Measurements from ENCODE around the gene STK32B.
A peak's percentile ranks its signal among the peaks of the same experiment; 100 is the strongest.

The STK32B gene

DNA sequence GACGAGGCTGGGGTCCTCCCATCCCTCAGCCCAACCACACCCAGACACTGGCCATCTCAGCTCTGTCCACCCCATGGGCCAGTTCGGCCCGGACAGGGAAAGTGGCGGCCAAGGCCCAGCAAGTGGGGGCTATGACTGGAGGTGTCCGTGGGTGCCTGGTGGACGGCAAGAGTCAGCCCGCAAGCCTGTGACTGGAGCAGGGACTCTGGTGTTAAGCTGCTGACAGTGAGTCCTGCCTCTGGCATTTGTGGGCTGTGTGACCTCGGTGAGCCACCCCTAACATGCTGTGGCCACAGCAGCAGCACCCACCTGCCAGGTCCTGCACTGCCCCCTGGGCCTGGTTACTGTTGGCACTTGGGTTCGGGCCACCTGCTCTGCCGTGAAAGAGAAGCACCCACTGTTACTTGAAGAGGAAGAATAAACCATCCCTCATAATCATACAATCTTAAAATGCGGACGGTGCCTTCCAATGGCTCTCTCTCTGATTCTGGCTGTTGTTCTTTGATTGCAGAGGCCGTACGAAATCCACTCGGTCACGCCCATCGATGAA lies 405.1 kb downstream of the STK32B start:
- DNase-seq, result no peak

DNA sequence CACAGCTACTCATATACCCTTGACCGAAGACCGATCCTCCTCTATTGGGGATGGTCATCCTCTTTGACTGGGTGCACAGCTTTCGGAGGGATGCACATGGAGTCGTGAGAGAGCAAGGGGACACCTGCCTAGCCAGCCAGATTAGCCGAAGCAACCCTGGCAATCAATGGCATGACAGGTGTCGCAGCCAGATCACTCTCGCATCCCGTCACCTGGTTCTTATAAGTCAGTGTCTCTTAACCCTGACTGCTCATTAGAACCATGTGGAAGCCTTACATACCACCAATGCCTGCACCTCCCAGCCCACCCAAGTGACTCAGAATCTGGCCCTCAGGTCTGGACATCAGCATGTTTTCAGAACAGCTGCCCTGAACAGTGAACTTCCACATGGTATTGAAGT lies 407.4 kb downstream of the STK32B start:
- DNase-seq, result no peak

DNA sequence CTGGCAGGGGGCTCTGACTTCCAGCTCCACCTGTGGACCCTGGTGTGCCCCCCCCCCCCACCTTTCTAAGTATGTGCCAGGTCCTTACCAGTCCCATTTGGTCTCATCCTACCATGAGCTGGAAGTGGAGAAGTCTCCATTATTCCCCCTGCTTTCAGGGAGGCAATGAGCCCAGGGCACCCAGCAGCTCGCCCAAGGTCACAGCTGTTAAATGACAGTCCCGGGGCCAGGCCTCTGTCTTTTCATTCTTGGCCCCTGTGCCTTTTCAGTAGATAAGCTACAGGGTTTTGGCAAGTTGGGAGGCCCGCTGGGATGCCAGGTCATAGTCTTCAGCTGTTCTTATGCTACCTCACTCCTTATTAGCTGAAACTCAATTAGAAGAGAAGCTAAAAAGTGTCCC lies 408.0 kb downstream of the STK32B start:
- DNase-seq, result no peak

DNA sequence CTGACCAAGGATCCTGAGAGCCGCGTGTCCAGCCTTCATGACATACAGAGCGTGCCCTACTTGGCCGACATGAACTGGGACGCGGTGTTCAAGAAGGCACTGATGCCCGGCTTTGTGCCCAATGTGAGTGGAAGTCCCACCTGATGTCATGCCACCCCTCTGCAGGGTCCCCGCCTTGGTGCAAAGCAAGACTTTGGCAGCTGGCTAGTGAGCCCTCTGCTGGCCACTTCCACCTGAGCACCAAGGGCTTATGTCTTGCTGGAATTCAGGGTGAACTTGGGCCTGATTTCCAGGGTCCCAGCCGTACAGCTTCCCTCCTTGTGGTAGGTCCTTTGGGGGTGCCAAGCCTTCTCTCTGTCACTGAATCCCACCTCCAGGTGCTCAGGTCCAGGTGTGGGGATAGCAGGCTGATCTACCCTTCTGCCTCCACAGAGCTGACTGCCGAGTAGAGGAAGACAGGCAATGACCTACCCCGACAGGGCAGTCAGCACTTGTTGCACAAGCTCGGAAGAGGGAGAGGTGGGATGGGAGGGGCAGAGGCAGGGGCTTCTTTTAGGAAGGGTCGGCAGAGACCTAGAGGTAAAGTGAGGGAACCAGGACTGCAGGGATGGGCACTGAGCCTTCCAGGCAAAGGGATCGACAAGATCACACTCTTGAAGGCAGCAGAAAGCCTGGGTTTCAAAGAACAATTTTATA lies 409.0 kb downstream of the STK32B start:
- DNase-seq, result peak in 1 of 2 donors; percentile 7

DNA sequence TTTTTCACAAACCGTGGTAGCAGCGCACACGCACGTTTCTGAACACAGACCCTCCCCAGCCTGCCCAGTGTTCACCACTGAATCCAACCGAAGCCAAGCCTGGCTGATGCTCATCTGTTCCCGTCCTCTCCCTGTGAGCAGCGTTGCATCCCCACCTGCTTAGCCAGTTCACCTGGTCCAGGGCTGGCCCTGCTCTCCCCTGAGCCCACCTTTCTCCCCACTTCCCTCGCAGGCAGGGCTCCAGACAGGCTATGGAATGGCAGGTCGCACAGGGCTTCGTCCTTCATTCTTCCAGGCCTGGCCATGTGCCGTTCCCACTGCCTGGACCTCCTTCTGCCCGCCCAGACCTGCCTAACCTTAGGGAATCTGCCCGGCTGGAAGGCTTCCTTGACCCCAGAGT lies 410.2 kb downstream of the STK32B start:
- DNase-seq, result no peak

DNA sequence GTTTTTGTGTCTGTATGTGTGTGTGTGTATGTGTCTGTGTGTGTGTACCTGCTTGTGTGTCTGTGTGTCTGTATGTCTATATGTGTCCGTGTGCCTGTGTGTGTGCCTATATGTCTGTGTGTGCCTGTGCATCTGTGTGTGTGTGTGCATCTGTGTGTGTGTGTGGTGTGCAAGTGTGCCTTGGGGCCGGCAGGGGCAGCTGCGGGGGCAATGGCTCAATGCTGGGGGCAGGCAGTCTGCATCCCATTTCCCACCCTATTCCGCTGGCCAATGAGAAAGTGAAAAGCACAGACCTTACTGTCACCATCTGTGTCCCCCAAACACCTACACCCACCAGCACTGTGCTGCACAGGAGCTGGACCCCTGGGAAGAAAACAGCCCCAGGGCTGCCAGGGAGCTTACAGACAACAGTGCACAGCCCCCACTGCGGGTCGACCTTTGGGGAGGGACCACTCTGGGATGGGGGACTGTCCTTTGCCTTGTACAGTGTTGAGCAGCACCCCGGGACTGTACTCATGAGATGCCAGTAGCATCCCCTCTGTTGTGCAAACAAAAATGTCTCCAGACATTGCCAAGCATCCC lies 411.1 kb downstream of the STK32B start:
- no peak for DNase-seq

DNA sequence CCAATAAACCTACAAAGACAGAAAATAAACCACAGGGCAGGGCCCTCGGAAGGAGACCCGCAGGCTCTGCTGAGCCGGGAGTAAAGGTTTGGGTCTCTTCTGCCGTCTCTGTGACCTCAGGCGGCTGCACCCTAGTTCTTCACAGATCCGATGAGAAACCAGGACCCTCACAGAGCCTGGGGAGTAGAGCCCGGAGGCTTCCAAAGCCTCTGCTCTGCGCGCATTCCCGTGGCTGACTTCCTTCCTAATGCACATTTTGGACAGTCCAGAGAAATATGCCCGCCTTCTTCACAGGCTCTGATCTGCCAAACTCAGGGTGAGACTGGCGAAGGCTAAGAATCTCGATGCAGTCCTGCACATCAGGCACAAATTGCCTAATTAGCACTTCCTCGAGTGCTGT lies 411.6 kb downstream of the STK32B start:
- no peak for DNase-seq

DNA sequence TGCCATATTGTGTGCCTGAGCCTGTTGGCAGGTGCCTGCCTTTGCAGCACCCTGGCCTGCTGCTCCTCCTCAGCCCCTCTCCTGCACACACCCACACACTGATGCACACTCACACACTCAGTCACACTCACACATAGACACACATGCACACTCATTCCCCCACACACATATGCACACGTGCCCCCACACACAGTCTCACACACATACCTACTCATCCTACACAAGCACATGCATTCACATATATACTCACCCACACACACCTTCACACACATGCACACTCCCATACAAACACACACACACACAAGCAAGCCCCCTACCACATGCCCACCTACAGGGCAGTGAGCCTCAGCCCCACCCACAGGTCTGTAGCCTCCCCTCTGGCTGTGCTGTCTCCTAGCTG lies 412.1 kb downstream of the STK32B start:
- DNase-seq, result no peak

DNA sequence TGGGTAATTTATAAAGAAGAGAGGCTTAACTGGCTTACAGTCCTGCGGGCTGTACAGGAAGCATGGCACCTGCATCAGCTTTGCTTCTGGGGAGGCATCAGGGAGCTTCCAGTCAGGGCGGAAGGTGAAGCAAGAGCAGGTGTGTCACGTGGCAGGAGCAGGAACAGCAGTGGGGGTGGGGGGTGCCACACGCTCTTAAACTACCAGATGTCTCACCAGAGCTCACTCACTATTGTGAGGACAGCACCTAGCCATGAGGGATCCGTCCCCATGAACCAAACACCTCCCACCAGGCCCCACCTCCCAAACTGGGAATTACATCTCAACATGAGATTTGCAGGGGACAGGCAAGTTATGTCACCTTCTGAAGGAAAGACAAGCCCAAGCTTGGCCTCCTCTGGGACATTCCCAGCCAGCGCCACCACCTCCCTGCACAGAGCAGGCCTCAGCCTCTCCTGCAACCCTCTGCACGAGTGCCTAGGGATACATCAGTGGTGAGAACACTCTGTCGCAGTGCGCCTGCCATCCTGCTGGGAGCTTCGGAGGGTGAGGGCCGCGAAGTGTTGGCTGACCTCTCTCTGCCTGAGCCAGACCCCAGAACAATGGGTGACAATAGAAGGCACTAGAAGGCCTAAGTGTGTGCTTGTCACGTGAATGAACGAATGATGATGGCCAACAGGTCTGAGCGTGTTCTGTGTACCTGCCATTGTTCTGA lies 412.8 kb downstream of the STK32B start:
- DNase-seq, result no peak

DNA sequence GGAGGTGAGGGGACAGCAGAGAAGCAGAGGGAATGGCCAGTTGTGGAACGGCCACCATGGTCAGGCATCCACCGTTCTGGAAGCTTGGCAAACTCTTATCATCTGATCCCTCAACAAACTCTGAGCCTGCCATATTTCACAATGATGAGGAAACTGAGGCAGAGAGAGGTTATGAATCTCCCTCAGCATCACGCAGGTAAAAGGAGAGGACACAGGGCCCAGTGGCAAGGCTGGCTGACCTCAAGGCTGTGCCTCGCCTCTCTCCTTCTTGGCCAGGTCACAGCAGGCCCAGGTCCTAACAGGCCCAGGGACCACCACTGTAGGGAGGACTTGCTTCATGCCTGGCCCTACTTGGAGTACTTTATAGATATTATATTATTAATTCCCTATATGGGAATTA lies 414.2 kb downstream of the STK32B start:
- no peak for DNase-seq

DNA sequence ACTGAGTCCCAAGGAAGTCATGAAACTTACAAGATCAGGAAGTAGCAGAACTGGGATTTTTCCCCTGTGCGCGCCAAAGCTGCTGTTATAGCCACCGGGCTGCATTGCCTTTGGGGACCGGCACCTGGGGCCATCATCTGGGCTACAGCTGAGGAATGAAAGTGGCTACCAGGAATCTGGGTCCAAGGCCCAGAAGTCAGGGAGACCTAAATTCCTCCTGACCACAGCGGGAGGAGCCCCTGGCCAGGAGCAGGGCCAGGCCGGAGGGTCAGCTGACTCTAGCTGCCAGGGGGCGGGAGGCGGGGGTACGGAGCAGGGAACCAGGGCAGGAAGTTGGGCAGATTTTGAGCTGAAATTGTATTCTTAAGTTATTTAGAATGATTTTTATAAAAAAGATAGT lies 414.7 kb downstream of the STK32B start:
- no peak for DNase-seq

DNA sequence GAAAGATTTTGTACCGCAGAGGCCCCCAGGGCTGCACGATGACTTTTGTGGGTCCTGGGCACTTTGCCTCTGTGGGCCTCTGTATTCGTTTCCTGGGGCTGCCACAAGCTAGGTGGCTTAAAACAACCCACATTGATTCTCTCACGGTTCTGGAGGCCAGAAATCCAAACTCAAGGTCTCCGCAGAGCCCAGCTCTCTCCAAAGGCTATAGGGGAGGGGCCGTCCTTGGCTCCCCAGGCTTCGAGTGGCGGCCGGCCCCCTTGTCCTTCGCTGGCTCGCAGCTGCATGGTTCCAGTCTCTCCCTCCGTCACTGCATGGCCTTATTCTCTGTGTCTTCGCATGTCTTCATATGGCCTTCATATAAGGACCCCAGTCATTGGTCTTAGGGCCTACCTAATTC lies 415.8 kb downstream of the STK32B start:
- no peak for DNase-seq

DNA sequence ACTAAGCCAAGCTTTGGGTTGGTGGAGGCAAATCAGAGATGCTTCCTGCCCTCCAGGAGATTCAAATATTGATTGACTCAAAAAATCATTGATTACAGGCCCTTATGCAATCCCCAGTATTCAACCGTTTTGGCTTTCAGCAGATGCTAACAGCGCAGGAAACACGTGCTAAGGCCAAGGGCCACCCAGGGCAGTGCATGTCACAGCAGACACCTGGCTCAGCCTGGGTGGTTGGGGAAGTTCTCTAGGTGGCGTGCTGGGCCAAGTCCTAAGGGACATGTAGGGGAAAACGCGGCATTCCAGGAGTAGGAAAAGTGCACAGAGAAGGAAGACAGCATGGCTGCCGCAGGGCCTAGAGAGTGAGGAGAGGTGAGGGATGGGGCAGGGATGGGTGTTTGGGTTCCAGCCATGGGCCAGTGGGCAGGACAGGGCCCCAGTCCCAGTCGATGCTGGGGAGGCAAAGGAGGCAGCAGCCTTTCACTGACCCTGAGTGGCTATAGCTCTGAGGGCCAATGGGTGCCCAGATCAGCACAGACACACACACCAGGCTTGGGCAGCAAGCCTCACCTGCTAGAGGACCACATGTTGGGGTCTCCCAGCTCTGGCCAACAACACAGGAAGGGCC lies 418.0 kb downstream of the STK32B start:
- no peak for DNase-seq

DNA sequence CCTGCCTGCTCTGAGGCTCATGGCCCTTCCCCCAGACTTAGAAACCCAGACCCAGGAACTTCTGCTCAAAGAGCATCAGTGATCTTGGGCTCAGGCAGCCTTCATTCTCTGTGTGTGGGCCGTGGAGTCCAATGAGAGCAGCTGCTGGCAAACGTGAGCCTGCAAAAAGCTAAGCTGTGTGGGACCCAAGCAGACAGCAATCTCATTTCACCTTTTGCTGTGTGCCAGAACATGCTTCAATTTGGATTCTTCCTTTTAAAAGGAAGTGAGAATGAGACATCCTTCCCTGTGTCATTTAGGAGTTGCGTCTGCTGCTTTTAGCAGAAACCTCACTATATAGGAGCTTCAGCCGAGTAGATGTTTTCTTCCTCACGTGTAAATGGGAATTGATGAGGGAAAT lies 418.6 kb downstream of the STK32B start:
- no peak for DNase-seq

DNA sequence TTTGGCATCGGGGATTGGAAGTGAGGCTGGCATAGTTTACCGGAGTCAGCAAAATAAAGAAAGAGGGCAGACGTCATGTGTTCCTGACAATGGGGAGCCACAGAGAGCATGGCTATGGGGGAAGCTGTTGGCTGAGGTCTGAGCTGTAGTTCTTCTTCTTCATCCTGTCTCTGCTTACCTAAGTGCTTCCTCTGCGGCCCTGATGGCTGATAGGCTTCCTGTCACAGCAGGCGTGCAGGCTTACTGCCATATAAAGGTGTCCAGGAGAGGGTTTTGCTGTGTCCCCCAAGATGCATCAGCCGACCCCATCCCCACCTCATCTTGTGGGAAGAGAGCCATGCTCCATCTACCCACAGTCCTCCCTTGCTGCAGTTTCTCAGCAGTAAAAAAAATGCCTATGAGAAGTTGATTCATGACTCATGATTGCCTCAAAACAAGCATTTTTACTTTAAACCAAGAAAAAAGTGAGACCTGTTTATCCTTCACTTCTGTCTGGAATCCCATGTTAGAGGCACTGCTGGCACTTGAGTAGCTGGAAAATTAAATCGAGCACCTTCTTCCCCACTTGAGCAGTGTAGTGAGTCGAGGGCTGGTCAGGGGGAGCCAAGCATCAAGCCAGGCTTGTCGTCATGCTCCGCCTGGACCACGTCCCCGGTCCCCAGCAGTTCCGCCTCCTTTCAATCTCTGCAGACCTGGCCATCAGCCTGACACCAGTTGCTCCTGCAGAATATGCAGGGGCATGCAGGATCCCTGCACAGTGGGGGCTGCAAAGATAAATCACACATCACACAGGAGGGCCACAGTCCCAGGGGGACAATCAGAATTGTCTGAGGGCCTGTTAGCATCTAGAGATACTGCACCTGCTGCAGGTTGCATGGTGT lies 419.3 kb downstream of the STK32B start:
- no peak for DNase-seq

DNA sequence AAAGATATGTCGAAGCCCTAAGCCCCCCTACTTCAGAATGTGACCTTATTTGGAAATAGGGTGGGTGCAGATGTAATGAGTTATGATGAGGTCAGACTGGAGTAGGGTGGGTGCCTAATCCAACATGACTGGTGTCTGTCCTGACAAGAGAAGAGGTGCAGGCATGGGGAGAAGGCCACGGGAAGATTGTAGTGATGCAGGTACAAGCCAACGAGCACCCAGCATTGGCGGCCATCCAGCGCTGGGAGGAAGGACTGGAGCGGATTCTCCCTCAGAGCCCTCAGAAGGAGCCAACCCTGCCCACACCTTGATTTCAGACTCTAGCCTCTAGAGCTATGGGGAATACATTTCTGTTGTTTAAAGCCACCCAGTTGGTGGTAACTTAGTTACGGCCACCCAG lies 419.9 kb downstream of the STK32B start:
- no peak for DNase-seq

DNA sequence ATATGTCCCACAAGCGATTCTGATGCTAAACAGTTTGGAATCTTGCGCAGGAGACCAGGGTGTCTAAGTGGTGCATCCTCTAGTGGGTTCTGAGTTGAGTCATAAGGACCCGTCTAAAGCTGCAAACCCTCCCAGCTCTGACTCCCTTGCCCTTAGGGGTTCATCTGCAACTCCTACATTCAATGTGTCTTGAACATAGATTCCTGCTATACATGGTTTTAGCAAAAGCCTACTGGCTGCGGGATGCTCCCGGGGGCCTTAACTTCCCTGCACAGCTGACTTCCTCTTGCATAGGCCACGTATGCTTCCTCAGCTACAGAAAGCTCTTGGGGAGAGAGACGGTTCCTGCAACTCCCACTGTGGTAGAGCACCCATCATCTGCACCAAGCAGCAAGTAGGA lies 420.4 kb downstream of the STK32B start:
- DNase-seq, result peak in 1 of 2 donors; percentile 7

DNA sequence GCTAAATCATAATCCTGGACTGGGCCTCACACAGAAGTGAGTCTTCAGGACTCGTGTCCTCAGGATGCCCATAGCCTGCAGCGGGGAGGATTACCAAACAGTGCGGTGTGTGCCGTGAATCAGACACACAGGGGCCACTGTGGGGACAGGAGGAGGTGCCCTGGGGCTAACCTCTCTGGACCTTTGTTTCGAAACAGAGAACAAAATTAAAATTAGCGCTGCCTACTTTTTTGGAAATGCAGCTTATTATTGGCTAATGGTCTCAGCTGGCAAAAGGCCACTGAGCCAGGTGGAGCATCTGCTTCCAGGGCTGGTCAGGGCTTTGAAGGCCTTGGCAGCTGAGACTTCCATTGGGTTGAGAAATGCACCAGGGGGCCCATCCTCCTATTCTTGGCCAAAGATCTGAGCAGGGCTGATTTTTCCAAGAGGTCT lies 420.9 kb downstream of the STK32B start:
- DNase-seq, result no peak

DNA sequence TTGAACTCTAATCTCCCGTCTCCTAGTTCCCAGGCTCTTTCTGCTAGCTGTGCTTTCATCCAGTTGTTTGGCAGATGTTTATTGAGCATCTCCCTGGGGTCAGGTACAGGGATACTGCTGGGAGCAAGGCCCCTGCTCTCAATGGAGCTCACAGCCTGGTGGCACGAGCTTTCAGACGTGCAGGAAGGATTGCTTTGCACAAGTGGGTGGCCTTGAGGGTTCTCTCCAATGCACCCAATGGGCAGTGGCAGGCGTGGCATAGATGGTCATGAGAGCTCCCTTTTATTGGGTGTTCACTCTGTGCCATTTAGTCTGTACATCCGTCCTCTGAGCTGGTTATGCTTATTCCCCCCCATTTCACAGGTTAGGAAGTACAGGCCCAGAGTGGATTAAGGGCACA lies 421.8 kb downstream of the STK32B start:
- DNase-seq, result no peak

DNA sequence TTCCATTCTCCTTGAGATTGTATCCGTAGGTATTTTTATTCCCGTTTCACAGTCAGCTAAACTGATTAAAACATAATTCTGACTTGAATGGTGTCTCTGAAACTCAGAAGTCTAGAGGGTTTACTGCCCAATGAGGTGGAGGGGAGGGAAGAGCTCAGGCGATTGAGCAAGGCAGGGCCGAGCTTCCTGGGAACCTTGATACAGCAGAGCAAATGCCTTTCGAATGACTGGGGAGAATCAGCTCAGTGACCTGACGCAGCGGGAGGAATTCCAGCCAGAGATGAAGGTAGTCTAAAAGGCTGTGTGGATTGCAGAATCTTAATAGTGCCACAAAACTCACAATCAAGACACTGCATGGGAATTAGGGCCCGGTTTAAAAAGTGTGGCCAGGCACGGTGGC lies 423.5 kb downstream of the STK32B start:
- DNase-seq, result no peak

DNA sequence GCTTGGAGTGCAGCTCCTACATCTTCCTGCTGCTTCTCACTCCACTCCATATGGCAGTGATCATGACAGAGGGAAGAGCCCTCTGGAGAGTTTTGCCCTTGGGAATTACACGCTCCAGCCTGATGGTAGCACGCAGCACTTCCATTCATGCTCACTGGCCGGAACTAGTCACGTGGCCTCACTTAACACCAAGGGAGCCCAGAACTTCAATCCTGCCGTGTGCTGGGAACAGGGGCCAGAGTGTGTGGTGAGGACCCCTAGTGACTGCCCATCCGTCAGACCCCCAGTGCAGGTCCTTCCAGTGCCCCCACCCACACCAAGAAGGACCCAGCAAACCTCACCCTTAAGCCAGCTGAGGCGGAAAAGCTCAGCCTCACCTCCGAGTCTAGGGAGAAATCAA lies 426.3 kb downstream of the STK32B start:
- DNase-seq, result no peak

DNA sequence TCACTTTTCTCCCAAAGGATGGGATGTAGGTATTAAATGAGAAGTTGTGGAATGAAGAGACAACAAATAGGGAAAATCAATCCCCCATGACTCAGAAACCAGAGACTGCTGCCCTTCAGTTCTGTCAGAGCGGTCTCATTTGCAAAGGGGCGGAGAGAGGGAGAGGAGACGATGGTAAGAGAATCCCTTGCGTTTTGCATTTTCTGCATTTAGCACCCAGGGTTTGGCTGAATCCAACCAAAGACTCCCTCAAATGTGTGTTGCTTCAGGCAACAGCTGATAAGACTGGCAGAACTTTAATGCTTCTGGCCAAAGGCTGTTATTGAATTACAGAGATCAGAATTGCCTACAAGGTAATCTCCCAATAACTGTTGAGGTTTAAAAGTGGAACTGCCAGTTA lies 426.9 kb downstream of the STK32B start:
- DNase-seq, result no peak
